Mammary epithelial cell (primary cell): ENCODE data around the gene PTN.

Experiments used
- EZH2 ChIP-seq: IDR thresholded peaks from 2 replicates; pipeline ENCODE4 v1.6.1; 2012; ENCODE audit warnings: low read length, inconsistent platforms, borderline replicate concordance
- TF ChIP-seq, protein P1 (sequence below), 2 donors: IDR thresholded peaks in 1 of 2; conservative IDR thresholded peaks in 1 of 2; 2 replicates each; pipeline ENCODE4 v1.5.1; 2011 to 2012; ENCODE audit warnings: inconsistent platforms in 2 of 2, low read length in 2 of 2, mild to moderate bottlenecking in 2 of 2, control low read depth in 1 of 2, low read depth in 1 of 2; ENCODE audit not compliant: insufficient read depth in 1 of 2; ENCODE audit errors: extremely low read depth in 1 of 2

DNA sequence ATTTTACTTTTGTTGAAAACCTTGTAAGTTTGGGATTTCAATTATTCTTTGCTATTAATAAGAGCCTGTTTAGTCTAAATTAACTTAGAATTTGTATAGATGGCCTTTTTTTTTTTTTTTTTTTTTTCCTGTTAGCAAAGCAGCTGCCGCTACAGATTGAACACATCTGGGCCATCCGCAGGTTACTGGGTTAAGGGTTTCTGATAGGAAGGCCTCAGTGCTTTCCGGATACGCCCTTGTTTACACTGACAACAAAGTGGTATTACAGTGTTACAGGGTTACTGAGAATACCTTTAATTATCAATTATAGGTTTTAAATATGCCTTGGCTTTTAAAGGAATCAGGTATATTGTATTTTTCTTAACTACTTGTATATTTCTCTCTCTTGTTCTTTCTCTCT is 76.8 kb downstream of the PTN start:
- TF ChIP-seq, protein P1, sequence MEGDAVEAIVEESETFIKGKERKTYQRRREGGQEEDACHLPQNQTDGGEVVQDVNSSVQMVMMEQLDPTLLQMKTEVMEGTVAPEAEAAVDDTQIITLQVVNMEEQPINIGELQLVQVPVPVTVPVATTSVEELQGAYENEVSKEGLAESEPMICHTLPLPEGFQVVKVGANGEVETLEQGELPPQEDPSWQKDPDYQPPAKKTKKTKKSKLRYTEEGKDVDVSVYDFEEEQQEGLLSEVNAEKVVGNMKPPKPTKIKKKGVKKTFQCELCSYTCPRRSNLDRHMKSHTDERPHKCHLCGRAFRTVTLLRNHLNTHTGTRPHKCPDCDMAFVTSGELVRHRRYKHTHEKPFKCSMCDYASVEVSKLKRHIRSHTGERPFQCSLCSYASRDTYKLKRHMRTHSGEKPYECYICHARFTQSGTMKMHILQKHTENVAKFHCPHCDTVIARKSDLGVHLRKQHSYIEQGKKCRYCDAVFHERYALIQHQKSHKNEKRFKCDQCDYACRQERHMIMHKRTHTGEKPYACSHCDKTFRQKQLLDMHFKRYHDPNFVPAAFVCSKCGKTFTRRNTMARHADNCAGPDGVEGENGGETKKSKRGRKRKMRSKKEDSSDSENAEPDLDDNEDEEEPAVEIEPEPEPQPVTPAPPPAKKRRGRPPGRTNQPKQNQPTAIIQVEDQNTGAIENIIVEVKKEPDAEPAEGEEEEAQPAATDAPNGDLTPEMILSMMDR (conservative IDR thresholded peaks at IDR 0.05 in 1 of 2, IDR thresholded peaks at IDR 0.05 in 1 of 2; ENCODE audit: extremely low read depth in 1 of 2, insufficient read depth in 1 of 2, low read depth in 1 of 2, low read length in 2 of 2): no peak
- TF ChIP-seq EZH2: no peak
